Measurements from ENCODE around the gene EVX2. TPM values are rescaled to one million over a fixed set of nuclear protein-coding genes. Genes with fewer than 3 reads are reported as not detected.

The EVX2 gene
- total RNA-seq: not detected

DNA sequence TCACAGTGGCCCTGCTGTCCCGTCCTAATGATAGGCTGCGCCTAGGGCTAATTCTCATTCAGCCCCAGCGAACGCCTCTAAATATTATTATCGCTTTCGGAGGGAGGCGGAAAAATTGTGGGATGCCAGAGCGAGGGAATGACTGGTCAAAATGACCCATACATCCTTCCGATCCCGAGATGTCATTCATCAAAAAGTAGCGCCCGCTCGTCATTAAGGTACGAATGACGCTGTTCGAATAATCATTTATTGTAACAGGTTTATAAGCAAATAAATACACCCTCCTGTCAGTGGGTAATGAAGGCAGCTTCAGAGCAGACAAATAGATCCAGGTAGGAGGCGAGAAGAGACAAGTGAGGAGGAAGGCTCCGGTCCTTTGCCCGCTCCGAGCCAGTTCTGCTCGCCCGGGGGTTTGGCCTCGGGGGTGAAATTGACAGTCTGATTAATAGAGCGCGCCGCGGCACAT lies at the start of gene EVX2:
Gene EVX2 (minus strand): TSS at position 167 of the 466 bp plus-strand sequence. CDS start 186 bp downstream, outside the sequence.
- Mint-ChIP-seq H3K9me3 (no peaks in the 10 kb centered on the region), H3K4me3 (no peak within 1 kb of the TSS), H3K27me3 (peaks cover 57% of the 10 kb centered on the region), H3K27ac (no peak within 1 kb of the TSS), H3K36me3 (ENCODE audit: low read depth) (peaks cover 40% of the 10 kb centered on the region), H3K4me1 (no peaks in the 10 kb centered on the region)
- no peak for ATAC-seq (replicated peaks)

DNA sequence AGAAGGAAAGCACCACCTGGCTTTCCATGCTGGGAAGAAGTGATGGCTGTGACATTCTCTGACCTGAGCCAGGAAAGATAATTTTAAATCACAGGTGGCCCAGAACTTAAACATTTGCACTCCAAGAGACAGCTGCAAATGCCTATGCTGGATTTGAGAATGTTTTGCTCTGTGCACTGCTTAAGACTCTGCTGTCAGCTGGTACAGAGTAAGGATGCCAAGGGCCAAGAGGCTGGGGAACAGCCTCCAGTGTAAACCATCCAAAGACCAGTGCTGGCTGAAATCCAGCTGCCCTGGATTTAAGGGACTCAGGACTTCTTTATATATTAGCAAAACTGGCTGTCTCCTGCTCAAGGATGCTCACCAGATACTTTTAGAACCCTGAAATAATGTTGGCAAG lies 49.6 kb upstream of the EVX2 start:
- Mint-ChIP-seq H3K9me3 (peaks cover 2% of the 10 kb centered on the region), H3K4me3 (no peak overlapping the region), H3K27ac (no peak overlapping the region), H3K36me3 (ENCODE audit: low read depth) (peaks cover 26% of the 10 kb centered on the region), H3K4me1 (peaks cover 4% of the 10 kb centered on the region), H3K27me3 (peaks cover 74% of the 10 kb centered on the region)
- ATAC-seq (replicated peaks): no peak

DNA sequence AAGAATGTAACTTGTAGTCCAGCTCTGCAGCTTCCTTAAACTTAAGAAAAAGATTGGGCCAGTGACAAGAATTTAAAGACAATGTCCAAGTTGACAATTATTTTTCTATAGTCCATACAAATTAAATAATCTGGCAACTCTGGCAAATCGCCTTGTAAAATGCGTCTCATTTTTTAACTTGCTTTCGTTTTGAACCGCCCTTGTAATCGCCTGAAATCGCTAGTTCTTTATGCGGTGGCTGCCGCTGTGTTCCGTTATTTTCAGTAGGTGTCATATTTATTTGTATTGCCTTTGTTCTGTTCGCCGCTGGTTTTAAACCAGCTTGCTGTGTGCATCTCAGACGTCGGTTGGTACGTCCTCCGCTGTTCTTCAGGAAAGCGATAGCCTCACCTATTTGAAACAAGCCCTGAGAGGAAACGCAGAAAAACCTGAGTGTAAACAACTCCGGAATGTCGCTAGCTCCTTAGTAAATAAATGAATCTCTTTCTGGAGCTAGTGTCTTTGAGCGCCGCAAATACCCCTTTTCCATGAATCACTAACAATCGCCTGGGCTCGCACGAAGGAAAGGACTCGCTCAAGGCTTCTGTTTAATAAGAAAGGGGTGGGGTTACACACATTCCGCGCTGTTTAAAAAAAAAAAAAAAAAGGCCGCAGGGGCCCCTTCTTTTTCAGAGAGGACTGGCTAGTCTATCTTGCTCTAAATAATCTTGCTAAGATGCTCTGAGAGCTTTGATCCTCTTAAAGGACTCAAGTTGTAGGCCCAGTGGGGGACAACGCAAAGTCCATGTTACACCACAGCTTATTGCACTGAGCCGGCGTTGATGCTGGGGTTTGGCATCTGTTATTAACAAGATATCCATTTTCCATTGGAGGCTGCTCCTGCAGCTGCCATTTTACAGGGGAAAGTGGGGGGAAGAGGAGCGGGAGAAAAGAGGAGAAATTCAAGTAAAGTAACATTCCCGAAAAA lies 48.7 kb upstream of the EVX2 start:
- Mint-ChIP-seq H3K27me3 (peaks cover 74% of the 10 kb centered on the region), H3K9me3 (no peaks in the 10 kb centered on the region), H3K36me3 (ENCODE audit: low read depth) (peaks cover 29% of the 10 kb centered on the region), H3K27ac (no peak overlapping the region), H3K4me3 (peak overlapping the region; percentile 75), H3K4me1 (peaks cover 4% of the 10 kb centered on the region)
- ATAC-seq (replicated peaks): no peak

DNA sequence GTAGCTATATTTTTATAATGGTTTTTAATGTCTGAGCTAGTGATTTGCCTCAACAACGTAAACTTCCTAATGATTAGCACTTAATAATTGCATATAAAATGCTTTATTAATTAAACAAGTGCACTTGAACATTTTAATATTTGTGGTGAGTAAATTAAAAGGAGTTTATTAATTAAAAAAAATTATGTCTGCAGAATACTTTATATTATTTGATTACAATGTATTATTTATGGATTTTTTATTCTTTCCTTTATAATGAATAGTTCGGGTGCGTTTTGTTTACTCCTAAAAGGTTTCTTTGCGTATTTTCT lies 48.0 kb upstream of the EVX2 start:
- Mint-ChIP-seq H3K27me3 (peaks cover 75% of the 10 kb centered on the region), H3K9me3 (no peaks in the 10 kb centered on the region), H3K4me3 (peak overlapping the region; percentile 75), H3K36me3 (ENCODE audit: low read depth) (peaks cover 29% of the 10 kb centered on the region), H3K4me1 (peaks cover 4% of the 10 kb centered on the region), H3K27ac (no peak overlapping the region)
- no peak for ATAC-seq (replicated peaks)

DNA sequence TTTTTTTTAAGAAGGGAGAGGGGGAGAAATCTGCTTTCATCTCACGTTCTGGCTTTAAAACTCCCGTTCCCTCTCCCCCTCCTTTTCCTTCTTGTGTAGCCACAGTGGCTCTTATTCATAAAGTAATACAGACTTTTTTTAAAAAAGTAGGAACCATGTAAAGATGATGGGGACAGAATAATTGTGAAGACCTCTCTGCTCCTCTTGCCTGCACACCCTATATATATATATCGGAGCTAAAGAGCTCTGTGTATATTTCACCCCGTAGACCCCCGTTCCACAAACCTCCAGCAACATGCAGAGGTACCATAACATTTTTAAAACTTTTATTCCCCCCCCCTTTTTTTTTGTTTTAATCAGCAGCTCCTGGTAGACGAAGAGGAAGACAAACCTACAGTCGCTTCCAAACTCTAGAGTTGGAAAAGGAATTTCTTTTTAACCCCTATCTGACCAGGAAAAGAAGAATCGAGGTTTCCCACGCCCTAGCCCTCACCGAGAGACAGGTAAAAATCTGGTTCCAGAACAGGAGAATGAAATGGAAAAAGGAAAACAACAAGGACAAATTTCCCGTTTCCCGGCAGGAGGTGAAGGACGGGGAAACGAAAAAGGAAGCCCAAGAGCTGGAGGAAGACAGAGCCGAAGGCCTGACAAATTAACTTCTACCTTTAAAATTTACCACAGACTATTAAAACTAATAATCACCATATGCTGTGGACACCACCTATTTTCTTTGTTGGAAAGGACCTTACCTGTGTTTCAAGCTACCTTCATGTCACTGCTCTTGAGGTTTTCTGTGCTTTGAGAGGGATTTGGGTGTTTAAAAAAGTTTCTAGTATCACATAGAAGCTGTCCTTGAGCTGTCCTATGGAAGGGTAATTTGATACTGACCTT lies 47.4 kb upstream of the EVX2 start:
- peaks cover 29% of the 10 kb centered on the region for H3K36me3 Mint-ChIP-seq (ENCODE audit: low read depth)
- ATAC-seq (replicated peaks): no peak
- H3K27me3 Mint-ChIP-seq: peaks cover 76% of the 10 kb centered on the region
- H3K27ac Mint-ChIP-seq: no peak overlapping the region
- peaks cover 4% of the 10 kb centered on the region for H3K4me1 Mint-ChIP-seq
- H3K4me3 Mint-ChIP-seq: peak overlapping the region; percentile 75
- no peaks in the 10 kb centered on the region for H3K9me3 Mint-ChIP-seq

DNA sequence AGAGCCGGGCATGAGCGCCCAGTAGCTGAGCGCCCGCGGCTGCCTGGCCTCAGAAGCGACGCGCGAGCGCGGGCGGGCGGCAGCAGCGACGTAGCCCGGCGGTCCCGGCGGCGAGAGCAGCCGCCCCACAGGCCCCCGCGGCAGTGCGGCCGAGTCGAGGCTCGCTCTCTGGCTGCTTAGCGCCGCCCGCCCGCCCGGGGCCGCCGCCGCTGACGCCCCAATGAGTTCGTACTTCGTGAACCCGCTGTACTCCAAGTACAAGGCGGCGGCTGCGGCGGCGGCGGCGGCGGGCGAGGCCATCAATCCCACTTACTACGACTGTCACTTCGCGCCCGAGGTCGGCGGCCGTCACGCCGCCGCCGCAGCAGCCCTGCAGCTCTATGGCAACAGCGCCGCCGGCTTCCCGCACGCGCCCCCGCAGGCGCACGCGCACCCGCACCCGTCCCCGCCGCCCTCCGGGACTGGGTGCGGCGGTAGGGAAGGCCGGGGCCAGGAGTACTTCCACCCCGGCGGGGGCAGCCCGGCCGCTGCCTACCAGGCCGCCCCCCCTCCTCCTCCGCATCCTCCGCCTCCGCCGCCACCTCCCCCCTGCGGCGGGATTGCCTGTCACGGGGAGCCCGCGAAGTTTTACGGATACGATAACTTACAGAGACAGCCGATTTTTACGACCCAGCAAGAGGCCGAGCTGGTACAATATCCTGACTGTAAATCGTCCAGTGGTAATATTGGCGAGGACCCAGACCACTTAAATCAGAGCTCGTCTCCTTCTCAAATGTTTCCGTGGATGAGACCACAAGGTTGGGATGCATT lies 46.6 kb upstream of the EVX2 start:
- no peaks in the 10 kb centered on the region for H3K9me3 Mint-ChIP-seq
- H3K4me3 Mint-ChIP-seq: peak overlapping the region; percentile 75
- peaks cover 4% of the 10 kb centered on the region for H3K4me1 Mint-ChIP-seq
- H3K36me3 Mint-ChIP-seq (ENCODE audit: low read depth): peaks cover 23% of the 10 kb centered on the region
- peaks cover 76% of the 10 kb centered on the region for H3K27me3 Mint-ChIP-seq
- H3K27ac Mint-ChIP-seq: no peak overlapping the region
- ATAC-seq (replicated peaks): no peak

DNA sequence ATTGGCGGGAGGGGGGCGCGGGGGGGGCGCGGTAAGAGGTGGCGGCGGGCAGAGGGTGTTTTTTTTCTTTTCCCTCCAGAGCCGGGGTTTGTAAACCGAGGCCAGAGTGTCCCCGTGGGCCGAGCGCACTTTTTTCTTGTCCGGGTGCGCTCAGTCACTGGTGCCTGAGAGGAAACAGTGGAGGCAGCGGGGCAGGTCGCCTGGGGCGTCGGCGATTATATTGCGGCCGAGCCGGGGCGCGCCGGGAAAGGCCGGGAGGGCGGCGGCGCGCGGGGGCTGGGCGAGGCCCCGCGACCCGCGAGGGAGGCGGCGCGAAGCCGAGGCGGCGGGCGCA lies 46.0 kb upstream of the EVX2 start:
- Mint-ChIP-seq H3K9me3 (no peaks in the 10 kb centered on the region), H3K4me1 (peaks cover 4% of the 10 kb centered on the region), H3K36me3 (ENCODE audit: low read depth) (peaks cover 23% of the 10 kb centered on the region), H3K27me3 (peaks cover 74% of the 10 kb centered on the region), H3K4me3 (no peak overlapping the region), H3K27ac (no peak overlapping the region)
- no peak for ATAC-seq (replicated peaks)

DNA sequence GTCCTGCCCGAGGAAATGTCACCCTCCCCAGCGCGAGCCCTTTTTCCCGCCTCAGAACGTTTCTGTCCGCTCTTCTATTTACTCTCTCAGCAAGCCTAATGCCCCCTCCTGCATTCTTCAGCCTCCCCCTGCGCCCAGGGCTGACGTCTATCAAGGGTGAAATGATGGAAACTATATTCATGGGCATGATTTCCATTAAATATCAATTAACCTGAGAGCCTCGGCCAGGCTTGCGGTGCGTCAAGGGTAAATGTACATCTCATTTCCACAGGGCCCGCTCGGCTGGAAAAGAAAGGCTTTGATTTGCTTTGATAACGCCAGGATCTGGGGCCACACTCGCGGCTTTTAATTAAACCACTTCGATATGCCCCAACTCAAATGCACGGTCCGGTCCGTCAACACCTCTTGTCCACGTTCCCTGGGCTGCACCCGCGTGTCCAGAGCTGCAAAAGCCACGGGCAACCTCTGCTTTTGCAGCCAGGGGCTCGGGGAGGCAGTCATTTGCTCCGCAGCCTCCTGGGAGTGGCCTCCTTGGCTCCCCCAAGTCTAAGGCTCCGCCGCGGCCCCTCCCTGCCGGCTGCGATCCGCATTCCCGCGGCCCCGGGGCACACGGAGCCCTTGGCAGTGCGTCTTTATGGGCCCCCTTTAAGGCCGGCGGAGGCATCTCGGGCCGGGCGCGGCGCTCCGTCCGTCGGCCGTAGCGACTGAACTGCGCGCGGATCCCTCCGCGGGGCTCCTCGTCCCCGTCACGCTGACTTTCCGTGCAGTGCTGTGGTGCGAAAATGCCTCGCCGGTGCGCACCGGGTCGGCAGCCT lies 45.4 kb upstream of the EVX2 start, which contains the start of gene HOXD8:
Gene HOXD8 (plus strand): TSS at position 724 of the 815 bp plus-strand sequence. CDS start 662 bp downstream, outside the sequence.
- Mint-ChIP-seq H3K36me3 (ENCODE audit: low read depth) (peaks cover 23% of the 10 kb centered on the region), H3K27me3 (peaks cover 75% of the 10 kb centered on the region), H3K27ac (no peak within 1 kb of the TSS), H3K9me3 (no peaks in the 10 kb centered on the region), H3K4me3 (peak within 1 kb of the TSS; percentile 75), H3K4me1 (peaks cover 4% of the 10 kb centered on the region)
- ATAC-seq (replicated peaks): no peak

DNA sequence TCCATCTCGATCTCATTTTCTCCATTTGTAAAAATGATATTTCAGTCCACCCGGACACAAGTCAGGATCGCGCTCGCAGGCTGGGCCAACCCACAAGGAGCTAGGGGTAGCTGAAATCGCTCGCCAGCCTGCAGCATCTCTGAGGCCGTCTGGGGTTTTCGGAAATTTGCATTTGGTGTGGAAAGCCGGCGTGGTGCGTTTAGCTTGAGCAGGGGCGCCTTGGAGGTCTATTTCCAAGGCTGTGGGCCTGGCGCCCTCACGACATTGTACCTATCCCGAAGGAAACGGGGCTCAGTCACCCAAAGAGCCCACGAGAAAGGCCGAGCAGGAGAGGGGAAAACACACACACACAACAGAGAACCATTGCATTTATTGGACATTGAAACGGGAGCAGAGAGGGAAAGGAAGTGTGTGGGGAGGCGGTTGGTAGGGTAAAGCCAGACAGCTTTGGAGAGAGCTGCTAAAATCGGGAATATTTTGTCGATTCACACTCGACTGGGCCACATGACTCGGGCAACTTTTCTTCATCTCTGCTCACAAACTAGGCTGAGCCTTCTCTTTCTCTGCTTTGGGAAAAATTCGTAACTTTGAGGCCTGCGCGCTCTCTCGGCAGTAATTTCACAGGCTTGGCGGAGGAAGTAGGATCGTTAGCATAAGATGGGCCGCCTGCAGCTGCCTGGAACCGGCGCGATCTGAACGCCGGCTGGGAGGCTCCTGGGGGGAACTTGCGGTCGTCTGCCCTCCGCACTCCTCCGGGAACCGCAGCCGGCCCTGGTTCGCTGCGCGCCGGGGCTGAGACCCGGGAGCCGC lies 44.6 kb upstream of the EVX2 start:
- Mint-ChIP-seq H3K36me3 (ENCODE audit: low read depth) (peaks cover 23% of the 10 kb centered on the region), H3K4me3 (peak overlapping the region; percentile 19), H3K27ac (no peak overlapping the region), H3K9me3 (no peaks in the 10 kb centered on the region), H3K27me3 (peaks cover 74% of the 10 kb centered on the region), H3K4me1 (peaks cover 4% of the 10 kb centered on the region)
- ATAC-seq (replicated peaks): no peak

DNA sequence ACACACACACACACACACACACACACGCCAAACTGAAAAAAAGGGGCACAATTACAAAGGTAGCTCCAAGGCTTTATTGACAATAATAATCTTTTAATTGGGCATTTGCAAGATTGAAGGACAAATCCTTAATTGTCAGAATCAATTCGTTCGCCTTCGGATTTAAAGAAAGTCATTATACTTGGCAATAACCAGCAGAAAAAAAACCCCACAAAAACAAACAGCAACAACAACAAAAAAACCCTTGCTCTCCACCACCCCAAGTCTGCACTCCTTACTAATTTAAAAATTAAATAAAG lies 44.0 kb upstream of the EVX2 start:
- H3K27ac Mint-ChIP-seq: no peak overlapping the region
- H3K4me1 Mint-ChIP-seq: peaks cover 4% of the 10 kb centered on the region
- H3K9me3 Mint-ChIP-seq: no peaks in the 10 kb centered on the region
- peaks cover 71% of the 10 kb centered on the region for H3K27me3 Mint-ChIP-seq
- ATAC-seq (replicated peaks): no peak
- no peak overlapping the region for H3K4me3 Mint-ChIP-seq
- peaks cover 23% of the 10 kb centered on the region for H3K36me3 Mint-ChIP-seq (ENCODE audit: low read depth)

DNA sequence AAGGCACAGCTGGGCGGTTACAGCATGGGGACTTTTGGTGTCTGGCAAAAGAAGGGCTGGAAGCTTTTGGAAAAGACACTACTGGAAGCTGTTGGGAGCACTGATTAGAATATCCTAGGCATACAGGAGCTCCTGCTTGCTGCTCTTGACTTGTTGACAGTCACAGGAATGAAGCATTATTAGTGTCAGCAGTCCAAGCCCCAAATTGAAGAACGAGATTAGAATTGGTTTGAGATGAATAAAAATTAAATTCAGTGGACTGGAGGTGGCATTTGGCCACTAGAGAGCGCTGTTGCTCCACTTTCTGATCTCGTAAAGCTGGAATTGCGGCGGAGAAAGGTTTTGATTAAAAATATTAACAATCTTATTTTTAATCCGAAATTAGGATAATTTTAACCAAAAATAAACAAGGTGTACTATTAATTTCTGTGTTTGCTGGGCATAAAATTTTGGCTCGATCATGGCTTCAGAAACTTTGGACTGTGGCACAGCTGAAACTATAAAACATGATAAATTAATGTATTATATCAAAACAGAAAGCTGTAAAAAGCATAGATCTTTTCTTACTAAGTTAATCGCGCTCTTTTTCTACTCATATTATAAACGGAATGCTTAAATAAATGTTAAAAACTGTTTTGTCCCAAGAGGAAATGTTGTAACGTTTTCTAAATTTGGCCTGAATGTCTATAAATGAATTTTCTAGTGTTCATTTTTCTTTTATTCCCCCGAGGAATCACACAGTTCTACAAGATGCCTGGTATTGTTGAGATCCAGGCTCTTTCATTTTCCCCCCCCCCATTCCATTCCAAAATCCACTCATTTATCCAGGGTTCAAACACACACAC lies 43.4 kb upstream of the EVX2 start:
- Mint-ChIP-seq H3K9me3 (no peaks in the 10 kb centered on the region), H3K4me1 (peaks cover under 1% of the 10 kb centered on the region), H3K36me3 (ENCODE audit: low read depth) (peaks cover 18% of the 10 kb centered on the region), H3K4me3 (no peak overlapping the region), H3K27me3 (peaks cover 66% of the 10 kb centered on the region), H3K27ac (no peak overlapping the region)
- ATAC-seq (replicated peaks): no peak

DNA sequence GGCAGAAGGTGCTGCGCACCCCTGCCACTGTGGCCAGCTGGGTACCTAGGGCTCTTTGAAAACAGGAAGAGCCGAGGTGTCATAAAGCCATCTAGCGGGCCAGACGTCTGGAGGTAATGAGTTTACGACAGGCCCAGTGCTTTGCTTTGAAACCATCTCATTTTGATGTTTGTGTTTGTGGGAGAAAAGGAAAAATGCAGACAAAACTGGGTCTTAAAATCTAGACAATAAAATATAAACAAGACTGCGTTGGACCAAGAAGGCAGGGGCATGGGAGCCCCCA lies 42.0 kb upstream of the EVX2 start:
- Mint-ChIP-seq H3K4me1 (no peaks in the 10 kb centered on the region), H3K4me3 (no peak overlapping the region), H3K36me3 (ENCODE audit: low read depth) (peaks cover 10% of the 10 kb centered on the region), H3K27me3 (peaks cover 57% of the 10 kb centered on the region), H3K27ac (no peak overlapping the region), H3K9me3 (no peaks in the 10 kb centered on the region)
- no peak for ATAC-seq (replicated peaks)
